Measurements from ENCODE around the gene ZDHHC18.

ZDHHC18 gene

DNA sequence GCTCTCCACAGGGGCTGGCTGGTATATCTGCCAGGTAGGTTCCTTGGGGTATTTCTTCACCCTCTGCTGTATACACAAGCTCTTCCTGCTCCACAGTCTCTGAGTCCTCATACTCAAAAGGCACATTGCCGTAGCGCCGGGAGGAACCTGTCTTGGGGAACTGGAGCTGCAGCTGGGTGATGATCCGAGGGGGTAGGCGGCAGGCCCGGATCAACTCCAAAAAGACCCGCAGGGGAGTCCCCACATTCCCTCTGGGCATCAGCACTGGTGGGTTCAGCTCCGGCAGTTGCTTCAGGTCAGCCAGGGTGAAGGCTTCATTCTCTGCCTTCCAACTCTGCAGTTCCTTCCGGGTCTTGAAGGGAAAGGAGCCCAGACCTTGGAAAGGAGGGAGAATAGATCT, 70.9 kb downstream of the ZDHHC18 start:
- no peak for DNase-seq (ENCODE audit: low read depth in 1 of 2, low spot score in 1 of 2)

DNA sequence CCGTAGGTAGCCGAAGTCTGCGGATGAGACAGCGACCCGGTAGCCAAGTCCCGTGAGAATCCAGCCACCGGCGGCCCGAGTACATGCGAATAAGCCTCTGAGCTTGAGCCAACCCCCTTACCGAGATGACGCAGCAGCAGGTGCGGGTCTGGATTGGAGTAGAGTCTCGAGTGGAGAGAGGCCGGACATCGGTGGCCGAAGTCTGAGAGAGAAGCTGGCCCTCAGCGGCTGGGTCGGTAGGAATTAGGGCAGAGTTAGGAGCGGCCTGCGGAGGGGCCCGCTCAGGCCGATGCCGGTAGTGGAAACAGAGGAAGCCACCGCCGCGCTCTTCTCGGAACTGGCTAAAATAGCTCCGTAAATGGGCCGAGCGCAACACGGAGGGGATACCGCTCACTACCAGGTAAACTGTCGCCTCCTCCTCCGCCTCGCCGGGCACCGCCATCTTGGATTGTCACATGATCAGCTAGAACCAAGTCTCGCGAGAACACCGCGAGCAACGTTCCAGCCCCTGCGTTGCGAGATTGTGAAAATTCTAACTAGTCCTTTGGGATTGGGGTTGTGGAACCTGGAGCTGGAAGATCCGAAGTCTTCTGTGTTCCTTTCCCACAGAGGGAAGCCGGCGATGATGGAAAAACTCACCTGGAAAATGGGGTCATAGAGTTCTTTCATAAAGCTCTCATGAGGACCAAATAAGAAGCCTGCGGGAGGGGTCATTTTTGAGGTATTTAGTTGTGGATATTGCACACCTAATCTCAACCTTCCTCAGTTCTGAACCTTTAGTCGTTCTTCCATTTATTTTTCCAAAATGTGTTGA, 73.7 kb downstream of the ZDHHC18 start, which contains the start of gene GPATCH3:
Gene GPATCH3 (minus strand): TSS at position 467 of the 814 bp plus-strand sequence. CDS start 25 bp downstream, at position 442.
- peak; percentile 69 to 72 for DNase-seq (ENCODE audit: low read depth in 1 of 2, low spot score in 1 of 2)

GRCh38 chr1:26900815-26901511, 74.5 kb downstream of the ZDHHC18 start:
- no peak for DNase-seq (ENCODE audit: low read depth in 1 of 2, low spot score in 1 of 2)
